ENCODE data around the gene CD82. TPM values are rescaled to one million over a fixed set of nuclear protein-coding genes. Genes with fewer than 3 reads are reported as not detected.
A peak's percentile ranks its signal among the peaks of the same experiment; 100 is the strongest.

CD82 gene
- total RNA-seq, 6 experiments from 2014 or later, result 18.9 to 69.4 (median 48.6) TPM

- no peak overlapping the region for H3K27ac ChIP-seq
- DNase-seq (no peak), ATAC-seq (no peak)
- no peak overlapping the region for H3K4me3 ChIP-seq
- H3K9me3 ChIP-seq, result no peaks in the 10 kb centered on the region
- TF ChIP-seq CTCF (IDR thresholded peaks at IDR 0.05) (no peak), POLR2A (IDR thresholded peaks at IDR 0.05) (no peak)
- H3K27me3 ChIP-seq, result no peaks in the 10 kb centered on the region
- peaks cover 0 to 21% (median 10%) of the 10 kb centered on the region in 4 donors for H3K4me1 ChIP-seq
- no peaks in the 10 kb centered on the region for H3K36me3 ChIP-seq
- 100% methylated on average over 2 of the region's 4 CpGs for WGBS (ENCODE audit: insufficient coverage, low coverage, low lambda C conversion rate, missing lambda C conversion rate)
- intact Hi-C loops (cut with DNase I), result no loop called here
Observed at GRCh38 chr11:44567876-44568256, 2.4 kb downstream of the CD82 start.

- Histone ChIP-seq H3K9me3 (no peaks in the 10 kb centered on the region), H3K27me3 (no peaks in the 10 kb centered on the region), H3K36me3 (no peaks in the 10 kb centered on the region), H3K4me3 (no peak overlapping the region), H3K27ac (peak overlapping the region; percentile 15 to 82 (median 55)), H3K4me1 (peaks cover 0 to 21% (median 10%) of the 10 kb centered on the region in 4 donors)
- TF ChIP-seq POLR2A (IDR thresholded peaks at IDR 0.05), result no peak
- no peak for TF ChIP-seq CTCF (IDR thresholded peaks at IDR 0.05)
- no CpG with 5 or more reads among the region's 4 CpGs for WGBS (ENCODE audit: insufficient coverage, low coverage, low lambda C conversion rate, missing lambda C conversion rate)
- ATAC-seq, result no peak
- no peak for DNase-seq
- intact Hi-C loops (cut with DNase I), result no loop called here
Observed at GRCh38 chr11:44568331-44568657, 2.8 kb downstream of the CD82 start.

- Histone ChIP-seq H3K27me3 (no peaks in the 10 kb centered on the region), H3K36me3 (no peaks in the 10 kb centered on the region), H3K27ac (peak overlapping the region; percentile 15 to 82 (median 55)), H3K4me1 (peaks cover 0 to 27% (median 8%) of the 10 kb centered on the region in 4 donors), H3K9me3 (no peaks in the 10 kb centered on the region), H3K4me3 (no peak overlapping the region)
- TF ChIP-seq CTCF (IDR thresholded peaks at IDR 0.05) (no peak), POLR2A (IDR thresholded peaks at IDR 0.05) (no peak)
- WGBS (ENCODE audit: insufficient coverage, low coverage, low lambda C conversion rate, missing lambda C conversion rate), result 23% methylated on average over 5 of the region's 15 CpGs
- ATAC-seq (peak in 3 of 4 donors; percentile 1 to 27 (median 1)), DNase-seq (peak; percentile 70 to 80 (median 76))
- intact Hi-C loops (cut with DNase I), result no loop called here
Observed at GRCh38 chr11:44568658-44569473, 3.4 kb downstream of the CD82 start.

- ATAC-seq (peak; percentile 16 to 55 (median 34)), DNase-seq (no peak)
- H3K27me3 ChIP-seq, result no peaks in the 10 kb centered on the region
- H3K27ac ChIP-seq, result peak overlapping the region in 2 of 3 donors; percentile 55 to 57
- intact Hi-C loops (cut with DNase I), result no loop called here
- peaks cover 0 to 28% (median 4%) of the 10 kb centered on the region in 4 donors for H3K4me1 ChIP-seq
- H3K36me3 ChIP-seq, result no peaks in the 10 kb centered on the region
- WGBS (ENCODE audit: insufficient coverage, low coverage, low lambda C conversion rate, missing lambda C conversion rate), result 90% methylated on average over 5 of the region's 10 CpGs
- TF ChIP-seq CTCF (IDR thresholded peaks at IDR 0.05) (no peak), POLR2A (IDR thresholded peaks at IDR 0.05) (no peak)
- H3K4me3 ChIP-seq, result no peak overlapping the region
- H3K9me3 ChIP-seq, result no peaks in the 10 kb centered on the region
Observed at GRCh38 chr11:44570411-44571155, 5.1 kb downstream of the CD82 start.

Measured in right lobe of liver (tissue), 6 donors.